ENCODE measurements around the gene VEGFA. TPM values are rescaled to one million over a fixed set of nuclear protein-coding genes. Genes with fewer than 3 reads are reported as not detected.

VEGFA gene
- total and polyA plus RNA-seq, 9 donors: 19.2 to 123 (median 44.7) TPM

- 91 to 95% (median 93%) methylated on average over 3 of the region's 3 CpGs for WGBS, 3 donors
- DNase-seq: peak in 1 of 5 donors; percentile 9
- intact Hi-C loops (cut with DNase I): no loop called here
- peaks cover 0 to 3% of the 10 kb centered on the region in 2 donors for H3K9me3 ChIP-seq
- TF ChIP-seq POLR2A (IDR thresholded peaks at IDR 0.05) (no peak), EP300 (IDR thresholded peaks at IDR 0.05) (no peak)
- TF ChIP-seq, protein P1, sequence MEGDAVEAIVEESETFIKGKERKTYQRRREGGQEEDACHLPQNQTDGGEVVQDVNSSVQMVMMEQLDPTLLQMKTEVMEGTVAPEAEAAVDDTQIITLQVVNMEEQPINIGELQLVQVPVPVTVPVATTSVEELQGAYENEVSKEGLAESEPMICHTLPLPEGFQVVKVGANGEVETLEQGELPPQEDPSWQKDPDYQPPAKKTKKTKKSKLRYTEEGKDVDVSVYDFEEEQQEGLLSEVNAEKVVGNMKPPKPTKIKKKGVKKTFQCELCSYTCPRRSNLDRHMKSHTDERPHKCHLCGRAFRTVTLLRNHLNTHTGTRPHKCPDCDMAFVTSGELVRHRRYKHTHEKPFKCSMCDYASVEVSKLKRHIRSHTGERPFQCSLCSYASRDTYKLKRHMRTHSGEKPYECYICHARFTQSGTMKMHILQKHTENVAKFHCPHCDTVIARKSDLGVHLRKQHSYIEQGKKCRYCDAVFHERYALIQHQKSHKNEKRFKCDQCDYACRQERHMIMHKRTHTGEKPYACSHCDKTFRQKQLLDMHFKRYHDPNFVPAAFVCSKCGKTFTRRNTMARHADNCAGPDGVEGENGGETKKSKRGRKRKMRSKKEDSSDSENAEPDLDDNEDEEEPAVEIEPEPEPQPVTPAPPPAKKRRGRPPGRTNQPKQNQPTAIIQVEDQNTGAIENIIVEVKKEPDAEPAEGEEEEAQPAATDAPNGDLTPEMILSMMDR (IDR thresholded peaks at IDR 0.05): no peak
- H3K27me3 ChIP-seq: no peaks in the 10 kb centered on the region
- H3K4me1 ChIP-seq (ENCODE audit: insufficient read depth): no peaks in the 10 kb centered on the region
- H3K36me3 ChIP-seq: no peaks in the 10 kb centered on the region
- no peak overlapping the region for H3K27ac ChIP-seq
- H3K4me3 ChIP-seq: no peak overlapping the region
Measured at GRCh38 chr6:43734294-43734665, 35.7 kb upstream of the VEGFA start.

DNA sequence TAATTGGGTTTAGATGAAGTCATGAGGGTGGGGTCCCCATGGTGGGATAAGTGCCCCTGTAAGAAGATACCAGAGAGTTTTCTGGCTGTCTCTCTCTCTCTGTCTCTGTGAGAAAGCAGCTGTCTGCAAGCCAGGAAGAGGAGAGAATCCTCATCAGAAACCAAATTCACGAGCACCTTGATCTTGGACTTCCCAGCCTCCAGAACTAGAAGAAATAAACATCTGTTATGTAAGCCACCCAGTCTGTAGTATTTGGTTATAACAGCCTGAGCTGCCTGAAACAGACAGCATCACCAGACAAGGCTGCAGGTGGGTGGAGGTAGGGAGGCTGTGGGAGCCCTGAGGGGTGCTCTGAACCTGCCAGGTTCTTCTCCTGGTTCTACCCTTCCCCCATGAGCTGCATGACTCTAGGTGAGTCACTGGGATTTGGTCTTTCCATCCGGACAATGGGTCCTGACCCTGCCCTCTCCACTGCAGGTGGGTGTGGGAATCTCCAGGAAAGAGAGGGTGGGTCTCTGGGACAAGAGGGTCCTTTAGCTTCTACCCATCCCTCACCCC lies 34.3 kb upstream of the VEGFA start:
- intact Hi-C loops (cut with DNase I): no loop called here
- WGBS, 3 donors: 90 to 96% (median 92%) methylated on average over 2 of the region's 2 CpGs
- Histone ChIP-seq H3K27me3 (no peaks in the 10 kb centered on the region), H3K4me1 (ENCODE audit: insufficient read depth) (no peaks in the 10 kb centered on the region), H3K4me3 (no peak overlapping the region), H3K9me3 (peaks cover 0 to 1% of the 10 kb centered on the region in 2 donors), H3K27ac (no peak overlapping the region), H3K36me3 (no peaks in the 10 kb centered on the region)
- peak in 1 of 5 donors; percentile 5 for DNase-seq
- TF ChIP-seq EP300 (IDR thresholded peaks at IDR 0.05) (no peak), POLR2A (IDR thresholded peaks at IDR 0.05) (no peak)
- TF ChIP-seq, protein P1 (IDR thresholded peaks at IDR 0.05): no peak

- H3K27me3 ChIP-seq: no peaks in the 10 kb centered on the region
- no peaks in the 10 kb centered on the region for H3K4me1 ChIP-seq (ENCODE audit: insufficient read depth)
- H3K4me3 ChIP-seq: no peak overlapping the region
- H3K9me3 ChIP-seq: no peaks in the 10 kb centered on the region
- no peak overlapping the region for H3K27ac ChIP-seq
- no peaks in the 10 kb centered on the region for H3K36me3 ChIP-seq
- intact Hi-C loops (cut with DNase I): no loop called here
- no peak for TF ChIP-seq POLR2A (IDR thresholded peaks at IDR 0.05)
- no peak for TF ChIP-seq EP300 (IDR thresholded peaks at IDR 0.05)
- TF ChIP-seq, protein P1 (IDR thresholded peaks at IDR 0.05): no peak
- 85 to 96% (median 93%) methylated on average over 2 of the region's 2 CpGs for WGBS, 3 donors
- DNase-seq: no peak
Measured at GRCh38 chr6:43736211-43736786, 33.7 kb upstream of the VEGFA start.

- no peak overlapping the region for H3K4me3 ChIP-seq
- 86 to 92% (median 91%) methylated on average over 2 of the region's 2 CpGs for WGBS, 3 donors
- no peaks in the 10 kb centered on the region for H3K27me3 ChIP-seq
- no peak for DNase-seq
- H3K4me1 ChIP-seq (ENCODE audit: insufficient read depth): no peaks in the 10 kb centered on the region
- H3K27ac ChIP-seq: no peak overlapping the region
- no peaks in the 10 kb centered on the region for H3K36me3 ChIP-seq
- no peaks in the 10 kb centered on the region for H3K9me3 ChIP-seq
- intact Hi-C loops (cut with DNase I): no loop called here
- TF ChIP-seq, protein P1 (IDR thresholded peaks at IDR 0.05): no peak
- no peak for TF ChIP-seq POLR2A (IDR thresholded peaks at IDR 0.05)
- no peak for TF ChIP-seq EP300 (IDR thresholded peaks at IDR 0.05)
Measured at GRCh38 chr6:43736844-43737243, 33.2 kb upstream of the VEGFA start.
